Mesenchymal stem cell (in vitro differentiated cells and primary cell): ENCODE measurements around the gene CDC42BPB.

Experiments
- DNase-seq: peaks from one replicate; pipeline ENCODE4 v3.0.0-alpha.2; 2013
- H2AFZ ChIP-seq: one replicate; pipeline ENCODE4 v1.6.1; 2013; ENCODE audit warnings: low read depth, mild to moderate bottlenecking, control low read depth, inconsistent platforms, low read length, moderate library complexity
- H2AK5ac ChIP-seq: 2 replicates; pipeline ENCODE4 v1.6.1; 2013; ENCODE audit warnings: low read length, moderate library complexity, mild to moderate bottlenecking, inconsistent platforms; ENCODE audit not compliant: severe bottlenecking
- H2BK120ac ChIP-seq: one replicate; pipeline ENCODE4 v1.6.1; 2013; ENCODE audit warnings: low read depth, mild to moderate bottlenecking, inconsistent platforms, low read length, moderate library complexity
- H2BK12ac ChIP-seq, 2 experiments: one replicate each; pipeline ENCODE4 v1.6.1; 2013; ENCODE audit warnings: inconsistent platforms in 2 of 2, low read length in 2 of 2, mild to moderate bottlenecking in 2 of 2, moderate library complexity in 2 of 2, control low read depth in 1 of 2
- H2BK15ac ChIP-seq: one replicate; pipeline ENCODE4 v1.6.1; 2013; ENCODE audit warnings: mild to moderate bottlenecking, low read depth, inconsistent platforms; ENCODE audit not compliant: poor library complexity, severe bottlenecking
- H2BK5ac ChIP-seq: 2 replicates; pipeline ENCODE4 v1.6.1; 2013; ENCODE audit warnings: low read depth, mild to moderate bottlenecking, low read length, control low read depth, inconsistent platforms; ENCODE audit not compliant: poor library complexity, severe bottlenecking
- H3K14ac ChIP-seq, 2 experiments: one replicate each; pipeline ENCODE4 v1.6.1; 2013; ENCODE audit warnings: inconsistent platforms in 2 of 2, low read length in 2 of 2, control low read depth in 1 of 2, mild to moderate bottlenecking in 1 of 2, moderate library complexity in 1 of 2
- H3K18ac ChIP-seq, 2 experiments: one replicate each; pipeline ENCODE4 v1.6.1; 2013; ENCODE audit warnings: inconsistent platforms in 2 of 2, low read length in 2 of 2, control low read depth in 1 of 2, low read depth in 1 of 2, mild to moderate bottlenecking in 1 of 2
- H3K23ac ChIP-seq, 2 experiments: one replicate each; pipeline ENCODE4 v1.6.1; 2013; ENCODE audit warnings: inconsistent platforms in 2 of 2, low read length in 2 of 2, mild to moderate bottlenecking in 2 of 2, moderate library complexity in 2 of 2, control low read depth in 1 of 2
- H3K27ac ChIP-seq: 2 replicates; pipeline ENCODE4 v1.5.1; 2013; ENCODE audit warnings: mild to moderate bottlenecking, moderate library complexity, low read length, control low read depth, inconsistent platforms; ENCODE audit not compliant: poor library complexity, severe bottlenecking
- H3K27me3 ChIP-seq, 2 experiments: 2 replicates each; pipeline versions ENCODE4 v1.6.1 to v1.7.0; 2013; ENCODE audit warnings: low read length in 2 of 2, mild to moderate bottlenecking in 2 of 2, moderate library complexity in 2 of 2, control low read depth in 1 of 2, inconsistent platforms in 1 of 2; ENCODE audit not compliant: control insufficient read depth in 1 of 2, insufficient read depth in 1 of 2
- H3K36me3 ChIP-seq, 2 experiments: 2 replicates each; pipeline versions ENCODE4 v1.6.1 to v1.7.0; 2013; ENCODE audit warnings: low read length in 2 of 2, control low read depth in 1 of 2, inconsistent platforms in 1 of 2, low read depth in 1 of 2, mild to moderate bottlenecking in 1 of 2; ENCODE audit not compliant: insufficient read depth in 2 of 2, control insufficient read depth in 1 of 2
- H3K4ac ChIP-seq, 2 experiments: one replicate each; pipeline ENCODE4 v1.6.1; 2013; ENCODE audit warnings: inconsistent platforms in 2 of 2, low read length in 2 of 2, mild to moderate bottlenecking in 2 of 2, moderate library complexity in 2 of 2, control low read depth in 1 of 2, low read depth in 1 of 2
- H3K4me1 ChIP-seq: 2 replicates; pipeline ENCODE4 v1.6.1; 2013; ENCODE audit warnings: low read depth, low read length, control low read depth; ENCODE audit not compliant: control insufficient read depth, insufficient read depth
- H3K4me2 ChIP-seq: 2 replicates; pipeline ENCODE4 v1.6.1; 2013; ENCODE audit warnings: low read length, mild to moderate bottlenecking, inconsistent platforms; ENCODE audit not compliant: poor library complexity, severe bottlenecking
- H3K4me3 ChIP-seq, 2 experiments: 2 replicates each; pipeline versions ENCODE4 v1.5.1 to v1.7.0; 2013; ENCODE audit warnings: low read length in 2 of 2, mild to moderate bottlenecking in 2 of 2, control low read depth in 1 of 2, low read depth in 1 of 2; ENCODE audit not compliant: insufficient read depth in 1 of 2
- H3K79me1 ChIP-seq: replicated peaks from 2 replicates; pipeline ENCODE4 v1.6.1; 2013; ENCODE audit warnings: mild to moderate bottlenecking, control low read depth, low read length, inconsistent platforms; ENCODE audit not compliant: poor library complexity, severe bottlenecking
- H3K9ac ChIP-seq: 2 replicates; pipeline ENCODE4 v1.7.0; 2013; ENCODE audit warnings: mild to moderate bottlenecking, low read length, moderate library complexity
- H3K9me3 ChIP-seq: 2 replicates; pipeline ENCODE4 v1.7.0; 2013; ENCODE audit warnings: mild to moderate bottlenecking, low read length; ENCODE audit not compliant: control insufficient read depth
- H4K8ac ChIP-seq: one replicate; pipeline ENCODE4 v1.6.1; 2013; ENCODE audit warnings: inconsistent platforms, mild to moderate bottlenecking, low read length, moderate library complexity
- H4K91ac ChIP-seq: one replicate; pipeline ENCODE4 v1.6.1; 2013; ENCODE audit warnings: mild to moderate bottlenecking, low read length, inconsistent platforms
- WGBS: methylation state at CpG from one replicate; pipeline ENCODE4 v1.1.7; 2013; ENCODE audit warnings: mixed read lengths; 5-methylcytosine and 5-hydroxymethylcytosine counted together

The CDC42BPB gene

GRCh38 chr14:102999227-102999895, 58.0 kb downstream of the CDC42BPB start:
- Histone ChIP-seq H2AFZ (no peak overlapping the region), H4K91ac (no peak overlapping the region)
- WGBS: 96% methylated on average over 21 of the region's 21 CpGs

GRCh38 chr14:102998393-102998792, 59.0 kb downstream of the CDC42BPB start:
- Histone ChIP-seq H3K14ac (peak overlapping the region in 1 of 2 experiments; percentile 68), H3K27ac (peak overlapping the region; percentile 43), H4K8ac (no peak overlapping the region), H3K9me3 (no peaks in the 10 kb centered on the region), H2BK15ac (no peak overlapping the region), H4K91ac (no peak overlapping the region), H2BK12ac (no peak overlapping the region), H3K36me3 (peaks cover 69 to 91% of the 10 kb centered on the region in 2 experiments), H2BK120ac (no peak overlapping the region), H3K18ac (peak overlapping the region in 1 of 2 experiments; percentile 42), H3K4me3 (no peak overlapping the region), H3K27me3 (no peaks in the 10 kb centered on the region), H2BK5ac (no peak overlapping the region), H3K9ac (peak overlapping the region; percentile 5), H3K4ac (no peak overlapping the region), H2AK5ac (no peak overlapping the region), H3K79me1 (peaks cover 47% of the 10 kb centered on the region), H3K4me1 (peaks cover 17% of the 10 kb centered on the region), H3K23ac (no peak overlapping the region), H3K4me2 (no peak overlapping the region), H2AFZ (no peak overlapping the region)
- WGBS: 59% methylated on average over 6 of the region's 6 CpGs
- peak; percentile 57 for DNase-seq

More at GRCh38 chr14:102999227-102999895, 58.0 kb downstream of the CDC42BPB start:
- no peak overlapping the region for H2BK5ac ChIP-seq
- H3K14ac ChIP-seq: no peak overlapping the region
- H3K4me3 ChIP-seq: no peak overlapping the region
- no peak overlapping the region for H4K8ac ChIP-seq
- no peak overlapping the region for H3K4ac ChIP-seq
- H3K79me1 ChIP-seq: peaks cover 52% of the 10 kb centered on the region
- H2BK120ac ChIP-seq: no peak overlapping the region
- no peak overlapping the region for H3K4me2 ChIP-seq
- H3K23ac ChIP-seq: no peak overlapping the region
- no peak overlapping the region for H2BK15ac ChIP-seq
- peak overlapping the region in 1 of 2 experiments; percentile 55 for H2BK12ac ChIP-seq
- H3K4me1 ChIP-seq: peaks cover 16% of the 10 kb centered on the region
- no peak overlapping the region for H3K27ac ChIP-seq
- no peaks in the 10 kb centered on the region for H3K27me3 ChIP-seq
- H3K9me3 ChIP-seq: no peaks in the 10 kb centered on the region
- no peak overlapping the region for H3K9ac ChIP-seq
- peaks cover 73 to 90% of the 10 kb centered on the region in 2 experiments for H3K36me3 ChIP-seq
- H2AK5ac ChIP-seq: no peak overlapping the region
- H3K18ac ChIP-seq: no peak overlapping the region
- DNase-seq: no peak

GRCh38 chr14:102996941-102997340, 60.4 kb downstream of the CDC42BPB start:
- Histone ChIP-seq H3K23ac (no peak overlapping the region), H2AK5ac (no peak overlapping the region), H2BK5ac (no peak overlapping the region), H4K91ac (no peak overlapping the region), H2AFZ (no peak overlapping the region), H3K79me1 (peaks cover 46% of the 10 kb centered on the region), H3K27ac (no peak overlapping the region), H3K36me3 (peaks cover 65 to 81% of the 10 kb centered on the region in 2 experiments), H3K4me3 (no peak overlapping the region), H3K4ac (no peak overlapping the region), H4K8ac (no peak overlapping the region), H3K14ac (no peak overlapping the region), H3K18ac (no peak overlapping the region), H2BK12ac (no peak overlapping the region), H2BK15ac (no peak overlapping the region), H2BK120ac (no peak overlapping the region), H3K4me2 (no peak overlapping the region), H3K9ac (no peak overlapping the region), H3K9me3 (no peaks in the 10 kb centered on the region), H3K4me1 (peaks cover 20% of the 10 kb centered on the region), H3K27me3 (no peaks in the 10 kb centered on the region)
- no peak for DNase-seq
- 95% methylated on average over 10 of the region's 10 CpGs for WGBS

GRCh38 chr14:102994689-102995088, 62.7 kb downstream of the CDC42BPB start:
- Histone ChIP-seq H2BK5ac (no peak overlapping the region), H3K27me3 (no peaks in the 10 kb centered on the region), H3K4me1 (peaks cover 15% of the 10 kb centered on the region), H4K91ac (no peak overlapping the region), H3K14ac (no peak overlapping the region), H3K18ac (no peak overlapping the region), H3K4me3 (no peak overlapping the region), H3K9me3 (no peaks in the 10 kb centered on the region), H3K79me1 (peaks cover 40% of the 10 kb centered on the region), H2BK15ac (no peak overlapping the region), H3K23ac (no peak overlapping the region), H2BK12ac (no peak overlapping the region), H3K36me3 (peaks cover 57 to 73% of the 10 kb centered on the region in 2 experiments), H4K8ac (no peak overlapping the region), H2AK5ac (no peak overlapping the region), H3K27ac (no peak overlapping the region), H3K4me2 (no peak overlapping the region), H2BK120ac (no peak overlapping the region), H3K4ac (no peak overlapping the region), H2AFZ (no peak overlapping the region), H3K9ac (no peak overlapping the region)
- over 99% methylated on average over 4 of the region's 4 CpGs for WGBS
- no peak for DNase-seq
